Thoracic aorta (tissue), 2 donors: Measurements from ENCODE around the gene RFT1. TPM values are rescaled to one million over a fixed set of nuclear protein-coding genes. Genes with fewer than 3 reads are reported as not detected.
A peak's percentile ranks its signal among the peaks of the same experiment; 100 is the strongest.

Source experiments
- ATAC-seq: fragments of 150-250 bp; one replicate; pipeline ENCODE4 v1.8.0; 2017; ENCODE audit warnings: low read depth; ENCODE audit not compliant: insufficient number of reproducible peaks, low FRiP score
- DNase-seq: peaks from one replicate; pipeline ENCODE4 v3.0.0-alpha.2; 2020; ENCODE audit warnings: low spot score
- H3K27ac ChIP-seq, 2 donors: fragments of 200-600 bp; sonication (generic); 1 replicate in 1 of 2; 2 replicates in 1 of 2; pipeline ENCODE4 v1.5.1; 2016; ENCODE audit warnings: mild to moderate bottlenecking in 2 of 2, moderate library complexity in 2 of 2
- H3K27me3 ChIP-seq: fragments of 200-600 bp; sonication (generic); replicated peaks from 2 replicates; pipeline ENCODE4 v1.6.0; 2016; ENCODE audit warnings: mild to moderate bottlenecking; ENCODE audit not compliant: insufficient read depth
- H3K36me3 ChIP-seq: fragments of 200-600 bp; sonication (generic); one replicate; pipeline ENCODE4 v1.5.1; 2016
- H3K4me1 ChIP-seq, 2 donors: fragments of 200-600 bp; sonication (generic); 1 replicate in 1 of 2; 2 replicates in 1 of 2; pipeline versions ENCODE4 v1.5.1 to v1.6.0; 2016; ENCODE audit warnings: low read depth in 2 of 2, mild to moderate bottlenecking in 1 of 2; ENCODE audit not compliant: control insufficient read depth in 1 of 2
- H3K4me3 ChIP-seq: fragments of 200-600 bp; sonication (generic); 2 replicates; pipeline ENCODE4 v1.5.1; 2016; ENCODE audit warnings: mild to moderate bottlenecking
- H3K9me3 ChIP-seq: fragments of 200-600 bp; sonication (generic); 2 replicates; pipeline ENCODE4 v1.5.1; 2016
- CTCF ChIP-seq: fragments of 200-600 bp; sonication (generic); IDR thresholded peaks from one replicate; pipeline ENCODE4 v1.5.1; 2019; ENCODE audit warnings: antibody characterized with exemption
- total RNA-seq, 2 donors: library from RNA; depleted of rRNA; stranded (reverse); fragments of >200 nt; gene quantifications; one replicate each; pipeline versions ENCODE4 v1.1.0 to v1.2.3, GENCODE V29; 2016

RFT1 gene
- total RNA-seq, 2 donors from 2014 or later: 7.0 to 17.6 TPM

GRCh38 chr3:53159156-53160060 lies 29.2 kb upstream of the RFT1 start:
- H3K4me3 ChIP-seq: peak overlapping the region; percentile 95
- TF ChIP-seq CTCF: no peak
- DNase-seq: no peak
- H3K9me3 ChIP-seq: no peaks in the 10 kb centered on the region
- H3K4me1 ChIP-seq: peaks cover 21 to 54% of the 10 kb centered on the region in 2 donors
- no peaks in the 10 kb centered on the region for H3K27me3 ChIP-seq
- ATAC-seq: no peak
- H3K27ac ChIP-seq: no peak overlapping the region
- no peaks in the 10 kb centered on the region for H3K36me3 ChIP-seq

- Histone ChIP-seq H3K4me1 (peaks cover 21 to 56% of the 10 kb centered on the region in 2 donors), H3K27me3 (no peaks in the 10 kb centered on the region), H3K9me3 (no peaks in the 10 kb centered on the region), H3K27ac (no peak overlapping the region), H3K36me3 (no peaks in the 10 kb centered on the region), H3K4me3 (no peak overlapping the region)
- ATAC-seq: no peak
- no peak for DNase-seq
- no peak for TF ChIP-seq CTCF
These were observed 28.5 kb upstream of the RFT1 start for GRCh38 chr3:53158765-53159155.

- no peak for ATAC-seq
- no peak overlapping the region for H3K27ac ChIP-seq
These were observed 27.8 kb upstream of the RFT1 start for GRCh38 chr3:53157974-53158580.

GRCh38 chr3:53156368-53156834 lies 26.2 kb upstream of the RFT1 start:
- H3K9me3 ChIP-seq: no peaks in the 10 kb centered on the region
- no peak overlapping the region for H3K27ac ChIP-seq
- H3K36me3 ChIP-seq: no peaks in the 10 kb centered on the region
- peaks cover 21 to 52% of the 10 kb centered on the region in 2 donors for H3K4me1 ChIP-seq
- DNase-seq: no peak
- no peak overlapping the region for H3K4me3 ChIP-seq
- no peak for ATAC-seq
- no peak for TF ChIP-seq CTCF
- H3K27me3 ChIP-seq: no peaks in the 10 kb centered on the region

More at GRCh38 chr3:53157974-53158580, 27.8 kb upstream of the RFT1 start:
- TF ChIP-seq CTCF: no peak
- Histone ChIP-seq H3K4me3 (no peak overlapping the region), H3K4me1 (peaks cover 21 to 62% of the 10 kb centered on the region in 2 donors), H3K36me3 (no peaks in the 10 kb centered on the region), H3K9me3 (no peaks in the 10 kb centered on the region), H3K27me3 (no peaks in the 10 kb centered on the region)
- DNase-seq: no peak

- DNase-seq (no peak), ATAC-seq (no peak)
- Histone ChIP-seq H3K4me3 (no peak overlapping the region), H3K27ac (no peak overlapping the region), H3K4me1 (peaks cover 21 to 52% of the 10 kb centered on the region in 2 donors), H3K9me3 (no peaks in the 10 kb centered on the region), H3K36me3 (no peaks in the 10 kb centered on the region), H3K27me3 (no peaks in the 10 kb centered on the region)
- TF ChIP-seq CTCF: no peak
These were observed 25.5 kb upstream of the RFT1 start for GRCh38 chr3:53155760-53156159.
